ENCODE data around the gene ZNF19.
A peak's percentile ranks its signal among the peaks of the same experiment; 100 is the strongest.

The ZNF19 gene

GRCh38 chr16:71489122-71489521, at the start of gene ZNF19:
Gene ZNF19 (minus strand): TSS chr16:71489324. CDS start chr16:71482114, 7,210 bp downstream.
- Histone ChIP-seq H3K4me1 (ENCODE audit: insufficient read depth, low read length) (no peaks in the 10 kb centered on the region), H3K9me3 (ENCODE audit: control insufficient read depth, insufficient read depth, low read length) (no peaks in the 10 kb centered on the region), H3K9ac (ENCODE audit: low read depth, low read length) (no peak within 1 kb of the TSS), H3K36me3 (ENCODE audit: insufficient read depth, low read length) (no peaks in the 10 kb centered on the region)

GRCh38 chr16:71537643-71538042, 48.5 kb upstream of the ZNF19 start:
- no peaks in the 10 kb centered on the region for H3K36me3 ChIP-seq (ENCODE audit: insufficient read depth, low read length)
- no peaks in the 10 kb centered on the region for H3K4me1 ChIP-seq (ENCODE audit: insufficient read depth, low read length)
- no peak overlapping the region for H3K9ac ChIP-seq (ENCODE audit: low read depth, low read length)
- no peaks in the 10 kb centered on the region for H3K9me3 ChIP-seq (ENCODE audit: control insufficient read depth, insufficient read depth, low read length)

GRCh38 chr16:71536752-71537499, 47.8 kb upstream of the ZNF19 start:
- Histone ChIP-seq H3K36me3 (ENCODE audit: insufficient read depth, low read length) (no peaks in the 10 kb centered on the region), H3K9me3 (ENCODE audit: control insufficient read depth, insufficient read depth, low read length) (no peaks in the 10 kb centered on the region), H3K9ac (ENCODE audit: low read depth, low read length) (no peak overlapping the region), H3K4me1 (ENCODE audit: insufficient read depth, low read length) (no peaks in the 10 kb centered on the region)

- Histone ChIP-seq H3K9me3 (ENCODE audit: control insufficient read depth, insufficient read depth, low read length) (no peaks in the 10 kb centered on the region), H3K4me1 (ENCODE audit: insufficient read depth, low read length) (peaks cover 3% of the 10 kb centered on the region; the same call in 1 of the 2 replicates), H3K36me3 (ENCODE audit: insufficient read depth, low read length) (no peaks in the 10 kb centered on the region), H3K9ac (ENCODE audit: low read depth, low read length) (no peak overlapping the region)
These were observed 43.2 kb upstream of the ZNF19 start for GRCh38 chr16:71532366-71532765.

GRCh38 chr16:71528863-71529262, 39.7 kb upstream of the ZNF19 start:
- Histone ChIP-seq H3K9me3 (ENCODE audit: control insufficient read depth, insufficient read depth, low read length) (no peaks in the 10 kb centered on the region), H3K4me1 (ENCODE audit: insufficient read depth, low read length) (peaks cover 11% of the 10 kb centered on the region; the same call in 1 of the 2 replicates), H3K9ac (ENCODE audit: low read depth, low read length) (no peak overlapping the region), H3K36me3 (ENCODE audit: insufficient read depth, low read length) (no peaks in the 10 kb centered on the region)

- Histone ChIP-seq H3K4me1 (ENCODE audit: insufficient read depth, low read length) (peaks cover 11% of the 10 kb centered on the region; the same call in 1 of the 2 replicates), H3K9ac (ENCODE audit: low read depth, low read length) (no peak overlapping the region), H3K9me3 (ENCODE audit: control insufficient read depth, insufficient read depth, low read length) (no peaks in the 10 kb centered on the region), H3K36me3 (ENCODE audit: insufficient read depth, low read length) (no peaks in the 10 kb centered on the region)
These were observed 39.1 kb upstream of the ZNF19 start for GRCh38 chr16:71528257-71528656.

- no peaks in the 10 kb centered on the region for H3K9me3 ChIP-seq (ENCODE audit: control insufficient read depth, insufficient read depth, low read length)
These were observed 37.0 kb upstream of the ZNF19 start, which contains the start of gene CHST4 for GRCh38 chr16:71526111-71526631. Gene CHST4 (plus strand): TSS chr16:71526426. CDS start chr16:71536678, 10,252 bp downstream.

GRCh38 chr16:71524566-71525553, 35.7 kb upstream of the ZNF19 start:
- peak overlapping the region; percentile 65; the same call in 1 of the 2 replicates for H3K9ac ChIP-seq (ENCODE audit: low read depth, low read length)
- H3K36me3 ChIP-seq (ENCODE audit: insufficient read depth, low read length) = no peaks in the 10 kb centered on the region
- H3K9me3 ChIP-seq (ENCODE audit: control insufficient read depth, insufficient read depth, low read length) = no peaks in the 10 kb centered on the region
- H3K4me1 ChIP-seq (ENCODE audit: insufficient read depth, low read length) = peaks cover 11% of the 10 kb centered on the region; the same call in 1 of the 2 replicates

More at GRCh38 chr16:71526111-71526631, 37.0 kb upstream of the ZNF19 start, which contains the start of gene CHST4:
- H3K9ac ChIP-seq (ENCODE audit: low read depth, low read length) = peak within 1 kb of the TSS; percentile 65
- peaks cover 11% of the 10 kb centered on the region; the same call in 1 of the 2 replicates for H3K4me1 ChIP-seq (ENCODE audit: insufficient read depth, low read length)
- H3K36me3 ChIP-seq (ENCODE audit: insufficient read depth, low read length) = no peaks in the 10 kb centered on the region

- no peaks in the 10 kb centered on the region for H3K9me3 ChIP-seq (ENCODE audit: control insufficient read depth, insufficient read depth, low read length)
- H3K9ac ChIP-seq (ENCODE audit: low read depth, low read length) = no peak overlapping the region
- no peaks in the 10 kb centered on the region for H3K36me3 ChIP-seq (ENCODE audit: insufficient read depth, low read length)
- H3K4me1 ChIP-seq (ENCODE audit: insufficient read depth, low read length) = peaks cover 8% of the 10 kb centered on the region; the same call in 1 of the 2 replicates
These were observed 31.4 kb upstream of the ZNF19 start for GRCh38 chr16:71520550-71520949.

GRCh38 chr16:71515026-71515425, 25.9 kb upstream of the ZNF19 start:
- peaks cover 3% of the 10 kb centered on the region for H3K9me3 ChIP-seq (ENCODE audit: control insufficient read depth, insufficient read depth, low read length)
- no peaks in the 10 kb centered on the region for H3K36me3 ChIP-seq (ENCODE audit: insufficient read depth, low read length)
- no peaks in the 10 kb centered on the region; the same call in 1 of the 2 replicates for H3K4me1 ChIP-seq (ENCODE audit: insufficient read depth, low read length)
- no peak overlapping the region for H3K9ac ChIP-seq (ENCODE audit: low read depth, low read length)

GRCh38 chr16:71514476-71514875, 25.4 kb upstream of the ZNF19 start:
- H3K4me1 ChIP-seq (ENCODE audit: insufficient read depth, low read length) = no peaks in the 10 kb centered on the region; the same call in 1 of the 2 replicates
- H3K9ac ChIP-seq (ENCODE audit: low read depth, low read length) = no peak overlapping the region

GRCh38 chr16:71513302-71513701, 24.2 kb upstream of the ZNF19 start:
- Histone ChIP-seq H3K4me1 (ENCODE audit: insufficient read depth, low read length) (no peaks in the 10 kb centered on the region; the same call in 1 of the 2 replicates), H3K9me3 (ENCODE audit: control insufficient read depth, insufficient read depth, low read length) (peaks cover 3% of the 10 kb centered on the region), H3K36me3 (ENCODE audit: insufficient read depth, low read length) (no peaks in the 10 kb centered on the region), H3K9ac (ENCODE audit: low read depth, low read length) (no peak overlapping the region)

More at GRCh38 chr16:71514476-71514875, 25.4 kb upstream of the ZNF19 start:
- Histone ChIP-seq H3K9me3 (ENCODE audit: control insufficient read depth, insufficient read depth, low read length) (peaks cover 3% of the 10 kb centered on the region), H3K36me3 (ENCODE audit: insufficient read depth, low read length) (no peaks in the 10 kb centered on the region)

- H3K36me3 ChIP-seq (ENCODE audit: insufficient read depth, low read length) = no peaks in the 10 kb centered on the region
- no peaks in the 10 kb centered on the region for H3K4me1 ChIP-seq (ENCODE audit: insufficient read depth, low read length)
- no peak overlapping the region for H3K9ac ChIP-seq (ENCODE audit: low read depth, low read length)
- peaks cover 3% of the 10 kb centered on the region for H3K9me3 ChIP-seq (ENCODE audit: control insufficient read depth, insufficient read depth, low read length)
These were observed 17.9 kb upstream of the ZNF19 start for GRCh38 chr16:71507061-71507460.

- Histone ChIP-seq H3K9ac (ENCODE audit: low read depth, low read length) (no peak overlapping the region), H3K4me1 (ENCODE audit: insufficient read depth, low read length) (no peaks in the 10 kb centered on the region), H3K9me3 (ENCODE audit: control insufficient read depth, insufficient read depth, low read length) (no peaks in the 10 kb centered on the region), H3K36me3 (ENCODE audit: insufficient read depth, low read length) (no peaks in the 10 kb centered on the region)
These were observed 15.8 kb upstream of the ZNF19 start for GRCh38 chr16:71504901-71505300.

Measured in ES-I3 (cell line).